Pulmonary artery endothelial cell (primary cell): Measurements from ENCODE around the gene SLC35F1. TPM values are rescaled to one million over a fixed set of nuclear protein-coding genes. Genes with fewer than 3 reads are reported as not detected.

ENCODE experiments used
- DNase-seq: peaks from one replicate; pipeline ENCODE4 v3.0.0-alpha.2; 2011; ENCODE audit warnings: low read depth, low spot score
- total RNA-seq: library from RNA; depleted of rRNA; stranded (reverse); fragments of >200 nt; gene quantifications from 2 replicates; pipeline ENCODE4 v1.2.3, GENCODE V29; 2014

SLC35F1 gene
- total RNA-seq, 1 donor from 2014 or later, result not detected

- no peak for DNase-seq
Observed at GRCh38 chr6:118122161-118122725, 215.2 kb downstream of the SLC35F1 start.

GRCh38 chr6:118122801-118123200, 215.7 kb downstream of the SLC35F1 start:
- no peak for DNase-seq

- no peak for DNase-seq
Observed at GRCh38 chr6:118123503-118124037, 216.5 kb downstream of the SLC35F1 start.

DNA sequence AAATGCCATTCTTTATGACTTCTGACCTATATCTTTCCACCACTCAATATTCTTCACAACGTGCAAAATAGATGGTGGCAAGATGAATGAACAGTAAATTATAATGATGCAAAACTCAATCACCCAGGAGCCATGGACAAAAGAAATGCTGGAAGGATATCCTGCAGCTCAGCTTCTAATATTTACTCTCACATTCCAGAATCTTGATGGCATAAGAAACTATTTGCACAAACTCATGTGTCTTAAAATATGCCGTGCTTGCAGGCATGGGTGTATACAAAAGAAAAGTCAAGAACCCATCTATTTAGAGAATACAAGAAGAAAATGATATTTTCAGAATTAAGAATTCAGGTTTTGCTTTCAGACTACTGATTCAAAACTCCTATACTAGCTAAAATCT, 217.8 kb downstream of the SLC35F1 start:
- no peak for DNase-seq

- no peak for DNase-seq
Observed at GRCh38 chr6:118128755-118129154, 221.7 kb downstream of the SLC35F1 start.

GRCh38 chr6:118134206-118134605, 227.1 kb downstream of the SLC35F1 start:
- DNase-seq, result no peak

DNA sequence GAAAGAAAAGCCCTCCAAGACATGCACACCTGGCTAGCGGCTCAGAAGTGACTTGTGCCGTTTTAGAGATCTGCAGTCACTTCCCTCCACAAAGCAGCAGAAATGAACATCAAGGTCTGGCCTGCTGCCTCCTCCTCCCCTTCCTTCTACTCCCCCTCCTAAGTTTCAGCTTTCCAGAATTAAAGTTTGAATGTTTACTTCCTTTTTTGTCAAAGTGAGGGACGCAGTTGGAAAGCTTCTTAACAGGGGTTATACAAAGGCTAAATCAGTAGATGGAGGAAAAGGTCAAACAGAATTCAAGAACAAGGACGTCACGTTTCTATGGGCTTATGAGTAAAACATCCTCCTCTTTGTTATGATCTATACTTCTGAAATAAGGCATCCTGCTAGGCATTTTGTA, 227.7 kb downstream of the SLC35F1 start:
- no peak for DNase-seq

DNA sequence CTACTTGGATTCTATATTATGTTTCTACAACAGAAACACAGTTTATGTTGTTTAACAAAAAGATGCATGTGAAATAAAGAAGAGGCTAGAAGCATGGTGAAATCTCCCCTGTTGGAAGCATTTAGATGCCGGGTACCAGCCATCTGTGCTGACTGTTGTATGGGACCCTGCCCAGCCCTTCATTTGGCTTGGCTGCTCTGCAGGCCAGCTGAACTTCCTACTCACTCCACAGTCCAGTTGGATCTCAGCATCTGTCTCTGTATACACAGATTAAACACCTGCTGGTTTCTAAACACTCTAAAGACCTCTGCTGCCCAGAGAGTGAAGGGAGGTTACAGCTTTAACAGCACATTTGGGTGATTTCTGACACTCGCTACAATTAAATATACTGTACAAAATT, 228.3 kb downstream of the SLC35F1 start:
- no peak for DNase-seq

DNA sequence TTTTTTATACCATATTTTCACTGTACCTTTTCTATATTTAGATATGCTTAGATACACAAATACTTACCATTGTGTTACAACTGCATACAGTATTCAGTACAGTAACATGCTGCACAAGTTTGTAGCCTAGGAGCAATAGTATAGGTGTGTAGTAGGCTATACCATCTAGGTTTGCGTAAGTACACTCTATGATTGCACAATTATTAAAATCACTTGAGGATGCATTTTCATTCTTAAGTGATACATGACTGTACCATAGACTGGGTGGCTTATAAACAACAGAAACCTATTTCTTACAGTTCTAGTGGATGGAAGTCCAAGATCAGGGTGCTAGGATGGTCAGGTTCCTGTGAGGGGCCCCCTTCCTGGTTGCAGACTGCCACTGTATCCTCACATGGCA, 234.1 kb downstream of the SLC35F1 start:
- DNase-seq, result no peak

GRCh38 chr6:118146584-118146983, 239.5 kb downstream of the SLC35F1 start:
- no peak for DNase-seq

DNA sequence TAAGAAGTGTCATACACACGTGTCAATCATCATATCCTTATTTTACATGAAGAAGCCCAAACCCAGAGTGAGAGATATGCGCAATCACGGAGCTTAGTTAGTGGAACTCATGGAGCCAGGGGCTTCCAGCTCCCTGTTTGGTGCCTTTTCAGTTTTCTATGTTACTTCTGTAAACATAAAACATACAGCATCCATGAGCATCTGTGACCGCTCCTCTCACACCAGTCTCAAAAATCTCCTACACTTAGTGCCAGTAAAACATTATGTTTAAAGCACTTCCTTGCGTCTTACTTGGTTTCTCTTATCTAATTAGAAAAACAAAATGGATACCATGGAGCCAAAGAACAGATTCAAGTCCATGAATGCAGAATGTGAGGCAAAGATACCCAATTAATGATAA, 240.4 kb downstream of the SLC35F1 start:
- DNase-seq, result no peak

- no peak for DNase-seq
Observed at GRCh38 chr6:118148561-118148960, 241.5 kb downstream of the SLC35F1 start.

- DNase-seq, result no peak
Observed at GRCh38 chr6:118152524-118152923, 245.5 kb downstream of the SLC35F1 start.

DNA sequence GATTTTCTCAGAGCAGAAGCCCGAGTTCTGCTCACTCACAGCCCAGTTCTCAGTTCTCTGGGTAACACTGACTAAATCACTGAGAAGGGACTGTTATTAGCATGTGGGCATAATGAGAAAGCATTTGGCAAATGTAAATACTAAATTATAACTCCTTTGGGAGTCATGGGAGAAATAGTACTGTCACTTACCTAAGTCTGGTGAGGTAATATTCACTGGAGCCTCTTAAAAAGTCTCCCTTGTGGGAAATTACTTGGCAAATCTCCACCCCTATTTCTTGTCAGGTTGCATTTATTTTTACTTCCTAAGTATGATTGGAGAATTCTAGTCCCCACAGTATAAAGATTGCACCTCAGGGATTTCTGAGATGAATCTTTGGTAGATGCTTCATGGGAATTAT, 254.3 kb downstream of the SLC35F1 start:
- no peak for DNase-seq

DNA sequence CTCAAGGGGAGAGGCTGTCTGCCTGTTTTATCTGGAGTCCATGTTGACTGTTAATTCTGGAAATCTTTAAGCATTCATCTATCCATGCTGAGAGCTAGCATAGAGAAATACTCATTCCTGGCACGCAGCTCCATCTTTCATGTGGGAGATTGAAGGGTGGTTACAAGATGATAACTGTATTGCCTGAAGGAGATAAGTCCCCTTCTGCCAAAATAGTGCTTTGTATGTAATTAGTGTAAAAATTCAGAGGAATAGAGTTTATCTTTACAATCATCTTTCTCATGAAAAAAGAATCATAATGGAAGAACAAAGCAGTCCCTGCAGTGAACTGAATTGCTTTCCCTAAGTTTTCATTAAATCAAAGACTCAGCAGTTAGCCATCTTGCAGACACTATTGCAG, 256.5 kb downstream of the SLC35F1 start:
- no peak for DNase-seq

GRCh38 chr6:118165500-118165899, 258.4 kb downstream of the SLC35F1 start:
- DNase-seq, result no peak

DNA sequence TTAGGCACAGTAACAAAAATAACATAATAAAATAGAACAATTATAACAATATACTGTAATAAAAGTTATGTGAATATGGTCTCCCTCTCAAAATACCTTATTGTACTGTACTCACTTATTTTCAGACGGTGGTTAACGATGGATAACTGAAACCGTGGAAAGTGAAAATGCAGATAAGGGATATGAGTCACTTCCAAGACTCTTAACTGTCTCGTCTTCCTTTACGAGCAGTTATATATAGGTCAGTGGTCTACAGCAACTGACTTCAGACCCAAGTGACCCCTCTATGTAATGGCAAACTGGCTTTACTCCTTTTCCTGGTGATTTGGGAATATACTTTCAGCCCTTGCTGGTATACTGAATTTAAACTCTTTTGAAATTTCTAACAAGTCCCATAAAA, 261.4 kb downstream of the SLC35F1 start:
- no peak for DNase-seq

GRCh38 chr6:118171852-118172251, 264.8 kb downstream of the SLC35F1 start:
- no peak for DNase-seq

DNA sequence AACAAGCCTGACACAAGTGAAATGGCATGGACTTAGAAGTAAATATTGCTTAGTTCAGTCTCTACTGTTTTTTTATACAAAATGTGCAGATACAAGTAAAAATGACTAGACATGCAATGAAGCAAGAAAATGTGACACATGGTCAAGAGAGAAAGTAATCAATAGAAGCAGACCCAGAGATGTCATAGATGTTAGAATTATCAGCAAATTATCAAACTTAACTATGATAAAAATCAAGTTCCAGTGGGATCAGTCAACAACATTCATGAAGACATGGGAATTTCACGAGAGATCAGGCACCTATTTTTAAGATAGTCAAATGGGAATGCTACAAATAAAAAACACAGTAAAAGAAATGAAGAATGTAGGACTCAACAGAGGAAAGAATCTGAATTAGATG, 267.0 kb downstream of the SLC35F1 start:
- DNase-seq, result no peak

DNA sequence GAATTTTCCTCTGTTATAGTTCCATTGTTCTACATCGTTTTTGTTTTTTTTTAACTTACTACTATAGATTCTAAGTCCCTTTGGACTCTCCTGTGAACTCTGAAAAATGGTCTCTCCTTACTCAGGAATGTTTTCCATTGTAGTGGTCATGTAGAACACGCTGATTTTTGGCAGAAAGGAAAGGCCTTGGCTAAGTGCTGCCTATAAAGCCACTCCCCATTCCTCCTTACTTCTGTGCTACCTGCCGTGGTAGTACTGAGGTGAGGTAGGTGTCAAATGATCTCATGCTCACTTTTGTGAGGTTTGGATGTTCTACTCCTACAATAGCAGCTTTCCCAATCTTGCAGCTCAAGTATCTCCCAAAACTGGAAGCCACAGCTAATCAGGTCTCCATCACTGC, 270.7 kb downstream of the SLC35F1 start:
- DNase-seq, result no peak

DNA sequence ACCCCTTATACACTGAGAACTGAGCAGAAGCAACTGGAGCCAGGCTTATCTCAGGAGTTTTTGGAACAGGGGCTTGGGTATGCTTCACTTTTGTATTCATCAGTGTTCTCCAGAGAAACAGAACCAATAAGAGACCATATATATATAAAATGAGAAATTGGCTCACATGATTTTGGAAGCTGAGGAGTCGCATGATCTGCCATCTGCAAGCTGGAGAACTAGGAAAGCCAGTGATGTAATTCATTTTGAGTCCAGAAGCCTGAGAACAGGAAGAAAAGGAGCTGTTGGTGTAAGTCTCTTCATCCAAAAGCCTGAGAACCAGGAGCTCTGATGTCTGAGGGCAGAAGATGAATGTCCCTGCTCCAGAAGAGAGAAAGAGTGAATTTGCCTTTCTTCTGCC, 272.0 kb downstream of the SLC35F1 start:
- DNase-seq, result no peak

- DNase-seq, result no peak
Observed at GRCh38 chr6:118186672-118187567, 279.9 kb downstream of the SLC35F1 start.
